H1 (cell line): ENCODE results near the gene DHTKD1. TPM values are rescaled to one million over a fixed set of nuclear protein-coding genes. Genes with fewer than 3 reads are reported as not detected.

Experiments used
- CTCF ChIA-PET: fragments of 300-600 bp; sonication (Branson Sonifier 250); formaldehyde crosslinking; loops from one replicate; lab custom pipeline; 2021; ENCODE audit not compliant: partially characterized antibody; lab: Charles Lee
- POLR2A ChIA-PET: fragments of 300-600 bp; sonication (Branson Sonifier 250); formaldehyde crosslinking; loops from one replicate; lab custom pipeline; 2021; ENCODE audit warnings: inconsistent platforms; ENCODE audit not compliant: partially characterized antibody; lab: Charles Lee
- DNase-seq, 2 experiments: peaks; one replicate each; pipeline versions ENCODE4 v3.0.0 to v3.0.0-alpha.2; 2010 to 2022; ENCODE audit warnings: low spot score in 2 of 2, low read depth in 1 of 2, mixed read lengths in 1 of 2
- FAIRE-seq: peaks from 2 replicates; lab custom pipeline; 2011; peaks lifted over from hg19 to GRCh38; lab: Jason Lieb, UNC
- H2AFZ ChIP-seq: 2 replicates; pipeline ENCODE4 v1.8.1; 2012; ENCODE audit warnings: low read length, inconsistent platforms
- H2AK5ac ChIP-seq: 2 replicates; pipeline ENCODE4 v1.6.1; 2013; ENCODE audit warnings: low read depth, low read length
- H2BK120ac ChIP-seq: replicated peaks from 2 replicates; pipeline ENCODE3; 2013; ENCODE audit warnings: low read depth, low read length, inconsistent platforms
- H2BK12ac ChIP-seq: 2 replicates; pipeline ENCODE4 v1.6.1; 2013; ENCODE audit warnings: low read depth, low read length
- H2BK15ac ChIP-seq: 2 replicates; pipeline ENCODE4 v1.6.1; 2013; ENCODE audit warnings: low read length
- H2BK20ac ChIP-seq: 2 replicates; pipeline ENCODE4 v1.6.1; 2013; ENCODE audit warnings: low read length
- H2BK5ac ChIP-seq: 2 replicates; pipeline ENCODE4 v1.6.1; 2013; ENCODE audit warnings: low read depth, low read length
- H3K14ac ChIP-seq: 2 replicates; pipeline ENCODE4 v1.6.1; 2013; ENCODE audit warnings: inconsistent platforms; ENCODE audit not compliant: insufficient read length
- H3K18ac ChIP-seq: 2 replicates; pipeline ENCODE4 v1.6.1; 2013; ENCODE audit warnings: low read length; ENCODE audit errors: extremely low read depth
- H3K23ac ChIP-seq: 2 replicates; pipeline ENCODE4 v1.6.1; 2013; ENCODE audit warnings: inconsistent platforms; ENCODE audit not compliant: insufficient read length
- H3K23me2 ChIP-seq: 2 replicates; pipeline ENCODE4 v1.6.1; 2013; ENCODE audit warnings: low read depth, low read length
- H3K27ac ChIP-seq: 2 replicates; pipeline ENCODE4 v1.6.1; 2011; ENCODE audit warnings: low read depth, low read length, inconsistent platforms
- H3K27me3 ChIP-seq, 4 experiments: replicated peaks in 1 of 4; 1 replicate in 1 of 4; 2 replicates in 3 of 4; pipeline versions ENCODE4 v1.6.1 to v1.8.1; 2011 to 2013; ENCODE audit warnings: low read length in 3 of 4, mild to moderate bottlenecking in 3 of 4, inconsistent platforms in 2 of 4, mixed read lengths in 2 of 4, moderate library complexity in 1 of 4; ENCODE audit not compliant: control insufficient read depth in 3 of 4, insufficient read depth in 3 of 4; ENCODE audit errors: extremely low read depth in 1 of 4
- H3K36me3 ChIP-seq, 4 experiments: 2 replicates each; pipeline versions ENCODE4 v1.6.1 to v1.8.1; 2011 to 2013; ENCODE audit warnings: mild to moderate bottlenecking in 4 of 4, low read length in 3 of 4, moderate library complexity in 2 of 4, control low read depth in 1 of 4, inconsistent platforms in 1 of 4; ENCODE audit not compliant: insufficient read depth in 4 of 4, control insufficient read depth in 2 of 4
- H3K4ac ChIP-seq: replicated peaks from 2 replicates; pipeline ENCODE3; 2013; ENCODE audit warnings: low read length, low read depth, mixed read lengths, inconsistent platforms; ENCODE audit not compliant: insufficient read length
- H3K4me1 ChIP-seq, 4 experiments: replicated peaks in 1 of 4; 1 replicate in 1 of 4; 2 replicates in 3 of 4; pipeline versions ENCODE4 v1.6.1 to v1.8.1; 2011 to 2013; ENCODE audit warnings: low read length in 3 of 4, inconsistent platforms in 2 of 4, mixed read lengths in 1 of 4; ENCODE audit not compliant: insufficient read depth in 4 of 4, control insufficient read depth in 3 of 4
- H3K4me2 ChIP-seq, 2 experiments: 2 replicates each; pipeline versions ENCODE4 v1.6.1 to v1.8.1; 2011 to 2013; ENCODE audit warnings: low read depth in 2 of 2, low read length in 2 of 2, control low read depth in 1 of 2, inconsistent platforms in 1 of 2, mild to moderate bottlenecking in 1 of 2; ENCODE audit not compliant: insufficient read depth in 1 of 2
- H3K4me3 ChIP-seq, 4 experiments: fragments of 200-600, 300-600 bp in 1 of 4; sonication (generic), shearing (Covaris generic), sonication (Bioruptor Twin) in 1 of 4; 2 replicates each; pipeline versions ENCODE4 v1.5.1 to v1.8.1; 2011 to 2016; ENCODE audit warnings: low read length in 4 of 4, low read depth in 3 of 4, control low read depth in 2 of 4, inconsistent platforms in 2 of 4, mild to moderate bottlenecking in 2 of 4, mixed read lengths in 1 of 4, moderate library complexity in 1 of 4; ENCODE audit not compliant: insufficient read depth in 2 of 4; ENCODE audit errors: extremely low read depth in 1 of 4
- H3K56ac ChIP-seq: replicated peaks from 2 replicates; pipeline ENCODE3; 2013; ENCODE audit warnings: low read depth, mild to moderate bottlenecking, mixed read lengths, low read length, inconsistent platforms; ENCODE audit not compliant: insufficient read length
- H3K79me1 ChIP-seq: 2 replicates; pipeline ENCODE4 v1.6.1; 2013; ENCODE audit warnings: low read depth, low read length, control low read depth
- H3K79me2 ChIP-seq, 2 experiments: 2 replicates each; pipeline versions ENCODE4 v1.6.1 to v1.8.1; 2012 to 2013; ENCODE audit warnings: low read length in 2 of 2, mild to moderate bottlenecking in 2 of 2, inconsistent platforms in 1 of 2; ENCODE audit not compliant: insufficient read depth in 2 of 2, control insufficient read depth in 1 of 2
- H3K9ac ChIP-seq, 4 experiments: replicated peaks in 1 of 4; 1 replicate in 1 of 4; 2 replicates in 3 of 4; pipeline versions ENCODE4 v1.6.1 to v1.8.1; 2011 to 2013; ENCODE audit warnings: low read depth in 3 of 4, low read length in 3 of 4, control low read depth in 2 of 4, mild to moderate bottlenecking in 2 of 4, moderate library complexity in 2 of 4, inconsistent platforms in 1 of 4; ENCODE audit errors: extremely low read depth in 1 of 4
- H3K9me3 ChIP-seq, 2 experiments: 2 replicates each; pipeline versions ENCODE4 v1.6.1 to v1.8.1; 2012 to 2013; ENCODE audit warnings: mild to moderate bottlenecking in 2 of 2, moderate library complexity in 2 of 2, control low read depth in 1 of 2, inconsistent platforms in 1 of 2, low read depth in 1 of 2, low read length in 1 of 2, mixed read lengths in 1 of 2; ENCODE audit not compliant: insufficient read depth in 2 of 2
- H4K20me1 ChIP-seq, 2 experiments: replicated peaks in 1 of 2; 2 replicates each; pipeline versions ENCODE3 to v1.8.1; 2011 to 2013; ENCODE audit warnings: inconsistent platforms in 2 of 2, low read length in 2 of 2, mild to moderate bottlenecking in 1 of 2; ENCODE audit not compliant: insufficient read depth in 2 of 2, control insufficient read depth in 1 of 2
- H4K5ac ChIP-seq: 2 replicates; pipeline ENCODE4 v1.6.1; 2013; ENCODE audit warnings: low read length, low read depth, mixed read lengths, inconsistent platforms; ENCODE audit not compliant: insufficient read length
- H4K8ac ChIP-seq: 2 replicates; pipeline ENCODE4 v1.8.0; 2013; ENCODE audit warnings: mild to moderate bottlenecking, moderate library complexity, low read length, inconsistent platforms; ENCODE audit not compliant: insufficient read depth; ENCODE audit errors: extremely low read depth
- H4K91ac ChIP-seq: replicated peaks from 2 replicates; pipeline ENCODE3; 2013; ENCODE audit warnings: low read length, mixed read lengths, inconsistent platforms; ENCODE audit not compliant: insufficient read length
- CHD1 ChIP-seq: IDR thresholded peaks from 2 replicates; pipeline ENCODE4 v1.6.1; 2012; ENCODE audit warnings: low read depth, low read length, improper control_type of control experiment
- EP300 ChIP-seq, 2 experiments: IDR thresholded peaks; 1 replicate in 1 of 2; 2 replicates in 1 of 2; pipeline ENCODE4 v1.6.1; 2011 to 2012; ENCODE audit warnings: low read depth in 2 of 2, low read length in 2 of 2, mild to moderate bottlenecking in 2 of 2, borderline replicate concordance in 1 of 2, inconsistent platforms in 1 of 2, moderate library complexity in 1 of 2
- FOSL1 ChIP-seq: IDR thresholded peaks from 2 replicates; pipeline ENCODE4 v1.6.1; 2011; ENCODE audit warnings: mild to moderate bottlenecking, low read depth, low read length, moderate library complexity; ENCODE audit not compliant: insufficient read depth
- GTF2F1 ChIP-seq: IDR thresholded peaks from 2 replicates; pipeline ENCODE4 v1.6.1; 2012; ENCODE audit warnings: low read depth, low read length, improper control_type of control experiment, borderline replicate concordance
- KDM4A ChIP-seq: IDR thresholded peaks from one replicate; pipeline ENCODE4 v1.7.1; 2012; ENCODE audit warnings: low read depth, mild to moderate bottlenecking, moderate library complexity, low read length, inconsistent platforms; ENCODE audit not compliant: severe bottlenecking
- MAFK ChIP-seq: IDR thresholded peaks from 2 replicates; pipeline ENCODE4 v1.6.1; 2012; ENCODE audit warnings: low read depth, mild to moderate bottlenecking, improper control_type of control experiment, low read length
- NANOG ChIP-seq: IDR thresholded peaks from 2 replicates; pipeline ENCODE4 v1.6.1; 2011; ENCODE audit warnings: low read length, low read depth, mild to moderate bottlenecking, inconsistent platforms; ENCODE audit not compliant: insufficient read depth, poor library complexity, severe bottlenecking
- NRF1 ChIP-seq: IDR thresholded peaks from 2 replicates; pipeline ENCODE4 v1.6.1; 2011; ENCODE audit warnings: mild to moderate bottlenecking, low read depth, low read length, improper control_type of control experiment
- POLR2AphosphoS5 ChIP-seq: IDR thresholded peaks from 2 replicates; pipeline ENCODE4 v1.6.1; 2011; ENCODE audit warnings: low read depth, low read length
- RFX5 ChIP-seq: IDR thresholded peaks from 2 replicates; pipeline ENCODE4 v1.6.1; 2011; ENCODE audit warnings: low read depth, low read length, improper control_type of control experiment, borderline replicate concordance
- SIRT6 ChIP-seq: IDR thresholded peaks from one replicate; pipeline ENCODE4 v1.7.1; 2012; ENCODE audit warnings: low read length, inconsistent platforms
- SIX5 ChIP-seq: IDR thresholded peaks from 2 replicates; pipeline ENCODE4 v1.6.1; 2011; ENCODE audit warnings: mild to moderate bottlenecking, low read depth, low read length
- SP1 ChIP-seq: IDR thresholded peaks from 2 replicates; pipeline ENCODE4 v1.6.1; 2011; ENCODE audit warnings: low read depth, low read length
- TAF7 ChIP-seq: optimal IDR thresholded peaks from 2 replicates; pipeline ENCODE3; 2011; ENCODE audit warnings: low read depth, mild to moderate bottlenecking, inconsistent platforms, low read length, moderate library complexity, borderline replicate concordance
- WGBS, 2 experiments: shearing (Covaris generic) in 1 of 2; methylation state at CpG; one replicate each; pipeline versions ENCODE4 v1.1.6 to v1.1.7; 2013 to 2015; ENCODE audit warnings: low lambda C conversion rate in 2 of 2, mixed read lengths in 2 of 2, inconsistent platforms in 1 of 2, low coverage in 1 of 2, missing lambda C conversion rate in 1 of 2; ENCODE audit not compliant: insufficient replicate concordance in 2 of 2, insufficient coverage in 1 of 2, insufficient read length in 1 of 2; ENCODE audit errors: extremely low coverage in 1 of 2, missing lambda C conversion rate in 1 of 2; 5-methylcytosine and 5-hydroxymethylcytosine counted together
- polyA plus RNA-seq, 7 experiments: library from polyadenylated mRNA; depleted of rRNA in 3 of 7; stranded (reverse) in 5 of 7; unstranded in 2 of 7; fragments of >200 nt in 5 of 7; fragments of 200-250 nt in 2 of 7; gene quantifications; 1 replicate in 5 of 7; 2 replicates in 1 of 7; 4 replicates in 1 of 7; pipeline versions ENCODE4 v1.2.1 to v1.2.3, GENCODE V29; 2011 to 2013; ENCODE audit warnings: missing spikeins in 2 of 7, mixed read lengths in 2 of 7
- total RNA-seq: library from RNA; stranded (reverse); fragmentation: NEBNext Ultra II Directional; extraction: Animal tissue kit (Norgen Biotek cat#: 25700); gene quantifications from 2 replicates; pipeline ENCODE4 v1.2.1, GENCODE V29; 2021
- TF ChIP-seq, protein P1 (sequence below): IDR thresholded peaks from 2 replicates; pipeline ENCODE4 v1.6.1; 2012; ENCODE audit warnings: inconsistent platforms

Gene DHTKD1
- total and polyA plus RNA-seq, 2 of the 8 experiments (the other 6 are each of a cell fraction or from before 2014, with no cell fraction given) = 49.8 to 74.9 TPM

DNA sequence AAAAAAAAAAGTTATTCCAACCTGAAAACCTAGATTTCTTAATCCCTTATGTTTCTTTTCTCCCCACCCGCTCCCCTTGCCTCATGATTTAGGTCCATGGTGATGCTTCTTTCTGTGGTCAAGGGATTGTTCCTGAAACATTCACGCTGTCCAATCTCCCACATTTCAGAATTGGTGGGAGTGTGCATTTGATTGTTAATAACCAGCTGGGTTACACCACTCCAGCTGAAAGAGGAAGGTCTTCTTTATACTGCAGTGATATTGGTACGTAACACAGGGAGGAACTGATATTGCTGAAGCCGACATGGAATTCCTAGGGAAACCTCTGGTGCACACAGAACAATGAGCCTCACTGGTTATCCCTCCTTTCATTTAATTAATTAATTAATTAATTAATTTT, 22.7 kb downstream of the DHTKD1 start:
- Histone ChIP-seq H3K4me1 (no peaks in the 10 kb centered on the region), H2BK15ac (no peak overlapping the region), H2BK5ac (no peak overlapping the region), H3K9ac (no peak overlapping the region), H3K4me3 (no peak overlapping the region), H4K8ac (no peak overlapping the region), H2AK5ac (no peak overlapping the region), H3K56ac (no peak overlapping the region), H3K23me2 (no peaks in the 10 kb centered on the region), H3K4ac (no peak overlapping the region), H3K4me2 (no peak overlapping the region), H3K23ac (no peak overlapping the region), H3K14ac (no peak overlapping the region), H4K5ac (no peak overlapping the region), H4K91ac (no peak overlapping the region), H4K20me1 (no peaks in the 10 kb centered on the region), H3K27ac (no peak overlapping the region), H2AFZ (no peak overlapping the region), H2BK20ac (no peak overlapping the region), H3K79me1 (no peaks in the 10 kb centered on the region; the same call in 1 of the 2 replicates), H3K27me3 (no peaks in the 10 kb centered on the region), H3K18ac (no peak overlapping the region), H2BK120ac (no peak overlapping the region), H3K36me3 (peaks cover 23 to 76% (median 54%) of the 10 kb centered on the region in 4 experiments), H3K9me3 (no peaks in the 10 kb centered on the region), H3K79me2 (no peaks in the 10 kb centered on the region), H2BK12ac (no peak overlapping the region)
- WGBS, 2 experiments = 95% methylated on average over 4 of the region's 4 CpGs; no CpG with 5 or more reads in 1 of the 2 experiments
- FAIRE-seq = no peak
- ChIA-PET CTCF (interaction anchor here (0.7 kb wide), 1 partner anchor 12 kb away, joined by 4 read pairs; no protein-coding TSS in a partner anchor), POLR2A (interaction anchor here (1.0 kb wide), 1 partner anchor 8 kb away, joined by 4 read pairs; no protein-coding TSS in a partner anchor)
- DNase-seq = no peak
- TF ChIP-seq KDM4A = no peak
- no peak for TF ChIP-seq GTF2F1
- TF ChIP-seq, protein P1, sequence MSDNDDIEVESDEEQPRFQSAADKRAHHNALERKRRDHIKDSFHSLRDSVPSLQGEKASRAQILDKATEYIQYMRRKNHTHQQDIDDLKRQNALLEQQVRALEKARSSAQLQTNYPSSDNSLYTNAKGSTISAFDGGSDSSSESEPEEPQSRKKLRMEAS = no peak
- TF ChIP-seq EP300 (IDR thresholded peaks at IDR 0.05; ENCODE audit: borderline replicate concordance in 1 of 2, low read depth in 2 of 2, low read length in 2 of 2) = no peak
- no peak for TF ChIP-seq FOSL1
- TF ChIP-seq TAF7 = no peak
- no peak for TF ChIP-seq MAFK
- no peak for TF ChIP-seq NANOG
- no peak for TF ChIP-seq CHD1
- no peak for TF ChIP-seq NRF1
- no peak for TF ChIP-seq SIX5
- no peak for TF ChIP-seq POLR2AphosphoS5
- no peak for TF ChIP-seq RFX5
- no peak for TF ChIP-seq SP1
- no peak for TF ChIP-seq SIRT6
